Measurements from ENCODE around the gene PTPRG. TPM values are rescaled to one million over a fixed set of nuclear protein-coding genes. Genes with fewer than 3 reads are reported as not detected.

Gene PTPRG
- total RNA-seq, 1 experiment from 2014 or later = 11.7 TPM

DNA sequence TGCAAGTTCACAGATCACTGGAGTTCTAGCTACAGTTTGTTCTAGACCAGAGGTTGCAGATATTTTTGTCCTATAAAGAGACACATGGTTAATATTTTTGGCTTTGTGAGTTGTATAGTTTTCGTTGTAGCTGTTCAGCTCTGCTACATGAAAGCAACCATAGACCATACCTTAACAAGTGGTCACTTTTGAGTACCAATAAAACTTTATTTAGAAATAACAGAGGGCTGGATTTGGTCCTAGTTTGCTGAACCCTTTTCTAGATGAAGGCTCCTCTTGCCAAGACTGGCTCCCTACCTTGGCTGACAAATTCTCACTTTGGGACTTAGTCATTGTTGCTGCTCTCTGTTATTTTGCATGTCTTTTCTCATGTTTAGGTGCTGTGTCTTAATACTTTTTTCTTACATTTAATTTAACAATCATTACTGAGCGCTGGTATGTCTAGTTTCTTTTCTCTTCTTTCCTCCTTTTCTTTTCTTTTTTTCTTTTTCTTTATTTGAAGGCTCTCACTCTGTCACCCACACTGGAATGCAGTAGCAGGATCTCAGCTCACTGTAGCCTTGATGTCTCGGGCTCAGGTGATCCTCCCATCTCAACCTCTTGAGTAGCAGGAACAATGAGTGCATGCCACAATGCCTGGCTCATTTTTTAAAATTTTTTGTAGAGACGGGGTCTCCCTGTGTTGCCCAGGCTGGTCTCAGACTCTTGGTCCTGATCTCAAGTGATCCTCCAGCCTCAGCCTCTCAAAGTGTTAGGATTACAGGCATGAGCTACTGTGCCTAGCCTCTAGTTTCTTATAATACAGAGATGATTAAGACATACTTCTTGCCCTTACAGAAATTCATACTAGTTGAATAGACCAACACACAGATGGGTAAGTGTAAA, 227.5 kb downstream of the PTPRG start:
- Histone ChIP-seq H3K36me3 (ENCODE audit: insufficient read depth, low read length, poor library complexity, severe bottlenecking) (no peaks in the 10 kb centered on the region), H3K4me1 (ENCODE audit: insufficient read depth, low read length, poor library complexity, severe bottlenecking) (no peaks in the 10 kb centered on the region), H3K27ac (ENCODE audit: low read depth, low read length, poor library complexity, severe bottlenecking) (no peak overlapping the region), H3K9me3 (ENCODE audit: low read depth, low read length, poor library complexity, severe bottlenecking) (no peaks in the 10 kb centered on the region), H3K27me3 (replicated peaks; ENCODE audit: insufficient read depth, low read depth, low read length, poor library complexity) (no peaks in the 10 kb centered on the region), H3K4me3 (ENCODE audit: low read depth, low read length, poor library complexity, severe bottlenecking) (no peak overlapping the region)
- ChIA-PET POLR2A (ENCODE audit: low non-redundant PET) (no interaction called here), CTCF (no interaction called here)
- TF ChIP-seq, protein P1, sequence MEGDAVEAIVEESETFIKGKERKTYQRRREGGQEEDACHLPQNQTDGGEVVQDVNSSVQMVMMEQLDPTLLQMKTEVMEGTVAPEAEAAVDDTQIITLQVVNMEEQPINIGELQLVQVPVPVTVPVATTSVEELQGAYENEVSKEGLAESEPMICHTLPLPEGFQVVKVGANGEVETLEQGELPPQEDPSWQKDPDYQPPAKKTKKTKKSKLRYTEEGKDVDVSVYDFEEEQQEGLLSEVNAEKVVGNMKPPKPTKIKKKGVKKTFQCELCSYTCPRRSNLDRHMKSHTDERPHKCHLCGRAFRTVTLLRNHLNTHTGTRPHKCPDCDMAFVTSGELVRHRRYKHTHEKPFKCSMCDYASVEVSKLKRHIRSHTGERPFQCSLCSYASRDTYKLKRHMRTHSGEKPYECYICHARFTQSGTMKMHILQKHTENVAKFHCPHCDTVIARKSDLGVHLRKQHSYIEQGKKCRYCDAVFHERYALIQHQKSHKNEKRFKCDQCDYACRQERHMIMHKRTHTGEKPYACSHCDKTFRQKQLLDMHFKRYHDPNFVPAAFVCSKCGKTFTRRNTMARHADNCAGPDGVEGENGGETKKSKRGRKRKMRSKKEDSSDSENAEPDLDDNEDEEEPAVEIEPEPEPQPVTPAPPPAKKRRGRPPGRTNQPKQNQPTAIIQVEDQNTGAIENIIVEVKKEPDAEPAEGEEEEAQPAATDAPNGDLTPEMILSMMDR (conservative IDR thresholded peaks at IDR 0.05; ENCODE audit: low read depth, low read length) = no peak
- no peak for TF ChIP-seq EZH2 (IDR thresholded peaks at IDR 0.05; ENCODE audit: borderline replicate concordance, low read depth, low read length, poor library complexity, severe bottlenecking)
- intact Hi-C loops (cut with micrococcal nuclease; ENCODE audit: unreplicated experiment) = no loop called here
- no peak for DNase-seq (ENCODE audit: low spot score)
- no TSS peak for BruUV-seq (replicated peaks)

DNA sequence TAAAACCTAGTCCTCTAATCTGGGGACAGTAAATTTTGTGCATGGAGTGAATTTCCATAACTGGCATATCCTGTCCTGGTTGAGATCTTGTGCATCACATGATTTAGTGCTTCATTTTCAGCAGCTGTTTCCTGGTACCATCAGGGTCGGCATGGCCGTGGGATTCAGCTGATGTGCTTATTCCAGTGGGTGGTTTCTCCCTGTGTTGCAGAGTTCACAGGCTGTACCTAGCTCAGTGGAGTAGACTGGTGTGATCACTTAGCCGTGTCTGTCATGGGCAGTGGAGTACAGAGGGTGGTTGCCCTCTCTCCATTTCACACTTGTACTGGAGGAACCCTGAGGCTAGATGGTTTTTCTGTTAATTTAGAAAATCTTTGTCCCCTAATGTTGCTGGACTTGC, 228.5 kb downstream of the PTPRG start:
- Histone ChIP-seq H3K4me3 (ENCODE audit: low read depth, low read length, poor library complexity, severe bottlenecking) (no peak overlapping the region), H3K36me3 (ENCODE audit: insufficient read depth, low read length, poor library complexity, severe bottlenecking) (no peaks in the 10 kb centered on the region), H3K9me3 (ENCODE audit: low read depth, low read length, poor library complexity, severe bottlenecking) (no peaks in the 10 kb centered on the region), H3K4me1 (ENCODE audit: insufficient read depth, low read length, poor library complexity, severe bottlenecking) (no peaks in the 10 kb centered on the region), H3K27me3 (replicated peaks; ENCODE audit: insufficient read depth, low read depth, low read length, poor library complexity) (no peaks in the 10 kb centered on the region), H3K27ac (ENCODE audit: low read depth, low read length, poor library complexity, severe bottlenecking) (no peak overlapping the region)
- TF ChIP-seq EZH2 (IDR thresholded peaks at IDR 0.05; ENCODE audit: borderline replicate concordance, low read depth, low read length, poor library complexity, severe bottlenecking) = no peak
- TF ChIP-seq, protein P1 (conservative IDR thresholded peaks at IDR 0.05; ENCODE audit: low read depth, low read length) = no peak
- ChIA-PET POLR2A (ENCODE audit: low non-redundant PET) (no interaction called here), CTCF (no interaction called here)
- no TSS peak for BruUV-seq (replicated peaks)
- DNase-seq (ENCODE audit: low spot score) = no peak
- intact Hi-C loops (cut with micrococcal nuclease; ENCODE audit: unreplicated experiment) = no loop called here

DNA sequence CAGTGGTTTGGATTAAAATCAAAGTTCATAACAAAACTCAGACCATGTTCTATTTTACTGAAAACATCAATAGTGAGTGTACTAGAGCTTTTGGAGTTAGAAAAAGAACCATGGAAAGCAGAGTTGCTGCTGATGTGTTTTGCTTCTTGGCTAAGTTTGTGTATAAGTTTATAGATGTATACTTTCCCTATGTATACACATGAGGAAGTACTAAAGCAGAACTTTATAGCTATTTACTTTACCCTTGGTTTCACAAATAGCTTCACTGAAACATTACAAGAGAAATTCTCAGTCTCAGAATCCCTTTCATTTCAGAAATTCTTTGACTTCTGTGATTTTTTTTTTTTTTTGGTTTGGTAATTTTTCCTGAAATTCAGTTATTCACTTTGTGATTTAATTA, 229.0 kb downstream of the PTPRG start:
- ChIA-PET POLR2A (ENCODE audit: low non-redundant PET) (no interaction called here), CTCF (no interaction called here)
- no peaks in the 10 kb centered on the region for H3K36me3 ChIP-seq (ENCODE audit: insufficient read depth, low read length, poor library complexity, severe bottlenecking)
- H3K27ac ChIP-seq (ENCODE audit: low read depth, low read length, poor library complexity, severe bottlenecking) = no peak overlapping the region
- no peaks in the 10 kb centered on the region for H3K27me3 ChIP-seq (replicated peaks; ENCODE audit: insufficient read depth, low read depth, low read length, poor library complexity)
- H3K4me1 ChIP-seq (ENCODE audit: insufficient read depth, low read length, poor library complexity, severe bottlenecking) = no peaks in the 10 kb centered on the region
- no peak for DNase-seq (ENCODE audit: low spot score)
- TF ChIP-seq, protein P1 (conservative IDR thresholded peaks at IDR 0.05; ENCODE audit: low read depth, low read length) = no peak
- TF ChIP-seq EZH2 (IDR thresholded peaks at IDR 0.05; ENCODE audit: borderline replicate concordance, low read depth, low read length, poor library complexity, severe bottlenecking) = no peak
- H3K4me3 ChIP-seq (ENCODE audit: low read depth, low read length, poor library complexity, severe bottlenecking) = no peak overlapping the region
- intact Hi-C loops (cut with micrococcal nuclease; ENCODE audit: unreplicated experiment) = no loop called here
- H3K9me3 ChIP-seq (ENCODE audit: low read depth, low read length, poor library complexity, severe bottlenecking) = no peaks in the 10 kb centered on the region
- BruUV-seq (replicated peaks) = no TSS peak
